T-cell (primary cell): Measurements from ENCODE around the gene NKAIN4. TPM values are rescaled to one million over a fixed set of nuclear protein-coding genes. Genes with fewer than 3 reads are reported as not detected.
"Not testable (repeated sequence)": the region's sequence is repeated elsewhere in the genome, so short reads cannot be mapped to it uniquely, and the experiment has no call there.

ENCODE experiments used
- ATAC-seq, 4 experiments: fragments of 200-7000 bp in 3 of 4; fragments of 150-1000 bp in 1 of 4; cut with Tn5 transposase; replicated peaks in 1 of 4; 1 replicate in 3 of 4; 2 replicates in 1 of 4; pipeline ENCODE4 v1.10.0; 2021; ENCODE audit warnings: moderate library complexity in 3 of 4, mild to moderate bottlenecking in 2 of 4, moderate number of reproducible peaks in 1 of 4
- CTCF ChIA-PET, 2 donors: fragments of 300-600 bp; sonication (Branson Sonifier 250); formaldehyde crosslinking; loops; one replicate each; lab custom pipeline; 2022; ENCODE audit warnings: antibody characterized with exemption in 2 of 2; lab: Charles Lee
- POLR2A ChIA-PET, 2 donors: fragments of 300-600 bp; sonication (Branson Sonifier 250); formaldehyde crosslinking; loops; one replicate each; lab custom pipeline; 2022; ENCODE audit warnings: antibody characterized with exemption in 2 of 2; lab: Charles Lee
- DNase-seq, 35 experiments: peaks; one replicate each; pipeline versions ENCODE4 v3.0.0 to v3.0.0-alpha.2; 2013 to 2023
- H3K27ac ChIP-seq: one replicate; pipeline ENCODE4 v1.5.1; 2013; ENCODE audit warnings: low read length
- H3K27me3 ChIP-seq, 2 experiments: replicated peaks in 1 of 2; 1 replicate in 1 of 2; 2 replicates in 1 of 2; pipeline versions ENCODE4 v1.6.1 to v1.7.0; 2013; ENCODE audit warnings: low read length in 1 of 2, mixed read lengths in 1 of 2; ENCODE audit not compliant: control insufficient read depth in 2 of 2, insufficient read depth in 2 of 2; ENCODE audit errors: extremely low read depth in 1 of 2
- H3K36me3 ChIP-seq, 2 donors: 1 replicate in 1 of 2; 2 replicates in 1 of 2; pipeline versions ENCODE4 v1.6.1 to v1.7.0; 2013; ENCODE audit warnings: low read length in 1 of 2; ENCODE audit not compliant: control insufficient read depth in 2 of 2, insufficient read depth in 1 of 2; ENCODE audit errors: extremely low read depth in 1 of 2
- H3K4me1 ChIP-seq, 2 experiments: 1 replicate in 1 of 2; 2 replicates in 1 of 2; pipeline versions ENCODE4 v1.6.1 to v1.7.0; 2013; ENCODE audit warnings: low read length in 2 of 2, mixed read lengths in 1 of 2; ENCODE audit not compliant: insufficient read depth in 2 of 2, control insufficient read depth in 1 of 2; ENCODE audit errors: extremely low read depth in 1 of 2
- H3K4me3 ChIP-seq, 2 donors: 1 replicate in 1 of 2; 2 replicates in 1 of 2; pipeline versions ENCODE4 v1.5.1 to v1.7.0; 2013; ENCODE audit warnings: mild to moderate bottlenecking in 2 of 2, low read length in 1 of 2, moderate library complexity in 1 of 2; ENCODE audit not compliant: control insufficient read depth in 1 of 2; ENCODE audit errors: extremely low read depth in 1 of 2
- H3K9me3 ChIP-seq: 2 replicates; pipeline ENCODE4 v1.7.0; 2013
- H3K27ac Mint-ChIP-seq, 2 donors: one replicate each; pipeline ENCODE4 v1.8.0; 2020 to 2021; ENCODE audit warnings: mild to moderate bottlenecking in 2 of 2, mixed read lengths in 2 of 2
- H3K27me3 Mint-ChIP-seq, 2 donors: one replicate each; pipeline ENCODE4 v1.8.0; 2021 to 2022; ENCODE audit warnings: mixed read lengths in 2 of 2
- H3K36me3 Mint-ChIP-seq: one replicate; pipeline ENCODE4 v1.8.0; 2021; ENCODE audit warnings: mixed read lengths
- H3K4me1 Mint-ChIP-seq, 3 donors: one replicate each; pipeline ENCODE4 v1.8.0; 2020 to 2022; ENCODE audit warnings: mixed read lengths in 3 of 3, mild to moderate bottlenecking in 1 of 3
- H3K4me3 Mint-ChIP-seq, 3 donors: one replicate each; pipeline ENCODE4 v1.8.0; 2020 to 2022; ENCODE audit warnings: mild to moderate bottlenecking in 3 of 3, mixed read lengths in 3 of 3, moderate library complexity in 3 of 3
- H3K9me3 Mint-ChIP-seq, 3 donors: one replicate each; pipeline ENCODE4 v1.8.0; 2020 to 2022; ENCODE audit warnings: mixed read lengths in 3 of 3
- WGBS: methylation state at CpG from one replicate; pipeline ENCODE4 v1.1.5; 2013; ENCODE audit warnings: missing lambda C conversion rate; ENCODE audit not compliant: insufficient coverage; 5-methylcytosine and 5-hydroxymethylcytosine counted together
- total RNA-seq, 35 experiments: library from RNA in 6 of 35; stranded (reverse) in 6 of 35; fragments of 120-200 nt in 1 of 35; gene quantifications; one replicate each; pipeline versions ENCODE4 v1.2.1 to v1.2.4 and lab custom pipeline; 2013 to 2026

The NKAIN4 gene
- total RNA-seq, 5 donors from 2014 or later (not counting 1 experiment from before 2014, with no cell fraction given): not detected

GRCh38 chr20:63253438-63254231 is 628 bp downstream of the NKAIN4 start:
- H3K27me3 Mint-ChIP-seq: peaks cover 53 to 70% of the 10 kb centered on the region in 2 donors
- H3K27me3 ChIP-seq: peaks cover 6 to 74% of the 10 kb centered on the region in 2 experiments
- no peak overlapping the region for H3K27ac Mint-ChIP-seq
- H3K36me3 ChIP-seq: no peaks in the 10 kb centered on the region
- no peak overlapping the region for H3K27ac ChIP-seq
- peak in 3 of 4 experiments; percentile 32 to 52 (median 33) for ATAC-seq
- peaks cover 7 to 11% (median 8%) of the 10 kb centered on the region in 3 donors for H3K4me1 Mint-ChIP-seq
- H3K4me1 ChIP-seq: peaks cover 0 to 10% of the 10 kb centered on the region in 2 experiments
- no peaks in the 10 kb centered on the region for H3K9me3 Mint-ChIP-seq
- no peak for DNase-seq
- H3K4me3 ChIP-seq: no peak overlapping the region
- peak overlapping the region in 1 of 3 donors; percentile 33 for H3K4me3 Mint-ChIP-seq
- ChIA-PET CTCF (no interaction called here), POLR2A (no interaction called here)
- 2% methylated on average over 77 of the region's 89 CpGs for WGBS
- no peaks in the 10 kb centered on the region for H3K36me3 Mint-ChIP-seq
- no peaks in the 10 kb centered on the region for H3K9me3 ChIP-seq

- Mint-ChIP-seq H3K4me1 (peaks cover 7 to 11% (median 8%) of the 10 kb centered on the region in 3 donors), H3K36me3 (no peaks in the 10 kb centered on the region), H3K9me3 (no peaks in the 10 kb centered on the region), H3K27ac (no peak overlapping the region), H3K4me3 (peak overlapping the region in 1 of 3 donors; percentile 33), H3K27me3 (peaks cover 54 to 72% of the 10 kb centered on the region in 2 donors)
- Histone ChIP-seq H3K4me1 (peaks cover 0 to 10% of the 10 kb centered on the region in 2 experiments), H3K27ac (no peak overlapping the region), H3K27me3 (peaks cover 4 to 77% of the 10 kb centered on the region in 2 experiments), H3K9me3 (no peaks in the 10 kb centered on the region), H3K4me3 (no peak overlapping the region), H3K36me3 (no peaks in the 10 kb centered on the region)
- DNase-seq (no peak), ATAC-seq (no peak)
- ChIA-PET POLR2A (no interaction called here), CTCF (no interaction called here)
- WGBS: 12% methylated on average over 16 of the region's 16 CpGs
Observed at GRCh38 chr20:63253065-63253437, 1.2 kb downstream of the NKAIN4 start.

DNA sequence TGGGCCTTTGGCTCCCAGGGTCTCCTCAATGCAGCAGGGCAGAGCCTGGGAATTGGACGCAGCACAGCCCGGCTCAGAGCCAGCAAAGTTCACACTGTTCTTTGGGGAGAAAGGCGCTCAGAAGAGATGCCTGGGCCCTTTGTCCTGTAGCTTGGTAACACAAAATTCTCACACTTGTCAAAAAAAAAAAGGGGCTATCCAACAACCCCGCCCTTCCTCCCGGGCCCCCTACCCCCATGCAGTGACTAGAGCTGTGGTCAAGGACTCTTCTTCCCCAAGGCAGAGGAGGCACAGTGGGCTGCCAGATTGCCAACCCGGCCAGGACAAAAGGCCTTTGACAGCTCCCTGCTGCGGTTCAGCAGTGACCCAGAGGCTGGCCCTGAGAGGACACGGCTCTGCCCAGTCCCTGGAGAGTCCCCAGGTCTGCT is 2.0 kb downstream of the NKAIN4 start:
- Histone ChIP-seq H3K27ac (no peak overlapping the region), H3K4me1 (peaks cover 0 to 10% of the 10 kb centered on the region in 2 experiments), H3K9me3 (no peaks in the 10 kb centered on the region), H3K36me3 (no peaks in the 10 kb centered on the region), H3K4me3 (no peak overlapping the region), H3K27me3 (peaks cover 4 to 78% of the 10 kb centered on the region in 2 experiments)
- WGBS: 70% methylated on average over 3 of the region's 8 CpGs
- ChIA-PET CTCF (interaction anchor here in 1 of 2 donors (0.6 kb wide), 1 partner anchor 11 kb away, joined by 4 read pairs; no protein-coding TSS in a partner anchor), POLR2A (no interaction called here)
- H3K4me3 Mint-ChIP-seq: peak overlapping the region in 1 of 3 donors; percentile 33
- ATAC-seq: no peak
- no peak for DNase-seq
- peaks cover 7 to 11% (median 8%) of the 10 kb centered on the region in 3 donors for H3K4me1 Mint-ChIP-seq
- H3K27me3 Mint-ChIP-seq: peaks cover 54 to 70% of the 10 kb centered on the region in 2 donors
- H3K9me3 Mint-ChIP-seq: no peaks in the 10 kb centered on the region
- H3K27ac Mint-ChIP-seq: no peak overlapping the region
- H3K36me3 Mint-ChIP-seq: no peaks in the 10 kb centered on the region

DNA sequence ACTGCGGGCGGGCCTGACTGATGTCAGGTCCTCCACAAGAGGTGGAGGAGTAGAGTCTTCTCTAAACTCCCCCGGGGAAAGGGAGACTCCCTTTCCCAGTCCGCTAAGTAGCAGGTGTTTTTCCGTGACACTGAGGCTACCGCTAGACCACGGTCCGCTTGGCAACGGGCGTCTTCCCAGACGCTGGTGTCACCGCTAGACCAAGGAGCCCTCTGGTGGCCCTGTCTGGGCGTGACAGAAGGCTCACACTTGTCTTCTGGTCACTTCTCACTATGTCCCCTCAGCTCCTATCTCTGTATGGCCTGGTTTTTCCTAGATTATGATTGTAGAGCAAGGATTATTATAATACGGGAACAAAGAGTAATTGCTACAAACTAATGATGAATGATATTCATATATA is 2.9 kb downstream of the NKAIN4 start:
- Histone ChIP-seq H3K4me1 (peaks cover 0 to 10% of the 10 kb centered on the region in 2 experiments), H3K27me3 (peaks cover 4 to 79% of the 10 kb centered on the region in 2 experiments)
- H3K9me3 Mint-ChIP-seq, ATAC-seq, H3K27ac ChIP-seq, H3K4me3 Mint-ChIP-seq, H3K36me3 Mint-ChIP-seq, H3K4me3 ChIP-seq, H3K9me3 ChIP-seq, H3K27ac Mint-ChIP-seq, POLR2A ChIA-PET, H3K36me3 ChIP-seq, CTCF ChIA-PET, DNase-seq: not testable (repeated sequence)
- WGBS: 42% methylated on average over 4 of the region's 14 CpGs
- Mint-ChIP-seq H3K27me3 (peaks cover 46 to 61% of the 10 kb centered on the region in 2 donors), H3K4me1 (peaks cover 7 to 11% (median 8%) of the 10 kb centered on the region in 3 donors)

GRCh38 chr20:63249891-63250290 is 4.4 kb downstream of the NKAIN4 start:
- Mint-ChIP-seq H3K27ac (no peak overlapping the region), H3K4me3 (no peak overlapping the region), H3K4me1 (peaks cover 5 to 8% (median 8%) of the 10 kb centered on the region in 3 donors), H3K27me3 (peaks cover 42 to 59% of the 10 kb centered on the region in 2 donors), H3K9me3 (no peaks in the 10 kb centered on the region), H3K36me3 (no peaks in the 10 kb centered on the region)
- Histone ChIP-seq H3K4me3 (no peak overlapping the region), H3K36me3 (no peaks in the 10 kb centered on the region), H3K27me3 (peaks cover 0 to 74% of the 10 kb centered on the region in 2 experiments), H3K27ac (no peak overlapping the region), H3K4me1 (peaks cover 0 to 10% of the 10 kb centered on the region in 2 experiments), H3K9me3 (no peaks in the 10 kb centered on the region)
- DNase-seq (no peak), ATAC-seq (no peak)
- POLR2A ChIA-PET: no interaction called here
- whole genome bisulfite sequencing: 94% methylated on average over 6 of the region's 15 CpGs
- CTCF ChIA-PET: no interaction called here

- no peak overlapping the region for H3K27ac ChIP-seq
- Mint-ChIP-seq H3K9me3 (no peaks in the 10 kb centered on the region), H3K27ac (no peak overlapping the region), H3K27me3 (peaks cover 42 to 61% of the 10 kb centered on the region in 2 donors), H3K36me3 (no peaks in the 10 kb centered on the region), H3K4me3 (no peak overlapping the region), H3K4me1 (peaks cover 5 to 8% (median 6%) of the 10 kb centered on the region in 3 donors)
- H3K36me3 ChIP-seq: no peaks in the 10 kb centered on the region
- H3K27me3 ChIP-seq: peaks cover 0 to 78% of the 10 kb centered on the region in 2 experiments
- ATAC-seq (no peak), DNase-seq (no peak)
- peaks cover 0 to 10% of the 10 kb centered on the region in 2 experiments for H3K4me1 ChIP-seq
- WGBS: 74% methylated on average over 23 of the region's 25 CpGs
- no peaks in the 10 kb centered on the region for H3K9me3 ChIP-seq
- no peak overlapping the region for H3K4me3 ChIP-seq
- CTCF ChIA-PET: no interaction called here
- POLR2A ChIA-PET: no interaction called here
Observed at GRCh38 chr20:63248835-63249591, 5.2 kb downstream of the NKAIN4 start.
